ENCODE results near the gene PPP1R15B. TPM values are rescaled to one million over a fixed set of nuclear protein-coding genes. Genes with fewer than 3 reads are reported as not detected.

PPP1R15B gene
- total RNA-seq, 1 donor: 49.7 TPM

- H3K4me3 ChIP-seq (ENCODE audit: low read depth, low read length): no peak overlapping the region
- no peak for DNase-seq (ENCODE audit: low read depth)
- TF ChIP-seq, protein P1, sequence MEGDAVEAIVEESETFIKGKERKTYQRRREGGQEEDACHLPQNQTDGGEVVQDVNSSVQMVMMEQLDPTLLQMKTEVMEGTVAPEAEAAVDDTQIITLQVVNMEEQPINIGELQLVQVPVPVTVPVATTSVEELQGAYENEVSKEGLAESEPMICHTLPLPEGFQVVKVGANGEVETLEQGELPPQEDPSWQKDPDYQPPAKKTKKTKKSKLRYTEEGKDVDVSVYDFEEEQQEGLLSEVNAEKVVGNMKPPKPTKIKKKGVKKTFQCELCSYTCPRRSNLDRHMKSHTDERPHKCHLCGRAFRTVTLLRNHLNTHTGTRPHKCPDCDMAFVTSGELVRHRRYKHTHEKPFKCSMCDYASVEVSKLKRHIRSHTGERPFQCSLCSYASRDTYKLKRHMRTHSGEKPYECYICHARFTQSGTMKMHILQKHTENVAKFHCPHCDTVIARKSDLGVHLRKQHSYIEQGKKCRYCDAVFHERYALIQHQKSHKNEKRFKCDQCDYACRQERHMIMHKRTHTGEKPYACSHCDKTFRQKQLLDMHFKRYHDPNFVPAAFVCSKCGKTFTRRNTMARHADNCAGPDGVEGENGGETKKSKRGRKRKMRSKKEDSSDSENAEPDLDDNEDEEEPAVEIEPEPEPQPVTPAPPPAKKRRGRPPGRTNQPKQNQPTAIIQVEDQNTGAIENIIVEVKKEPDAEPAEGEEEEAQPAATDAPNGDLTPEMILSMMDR (IDR thresholded peaks at IDR 0.05; ENCODE audit: insufficient read depth, low read depth, low read length): no peak
Observed at GRCh38 chr1:204455063-204455830, 43.6 kb upstream of the PPP1R15B start.

DNA sequence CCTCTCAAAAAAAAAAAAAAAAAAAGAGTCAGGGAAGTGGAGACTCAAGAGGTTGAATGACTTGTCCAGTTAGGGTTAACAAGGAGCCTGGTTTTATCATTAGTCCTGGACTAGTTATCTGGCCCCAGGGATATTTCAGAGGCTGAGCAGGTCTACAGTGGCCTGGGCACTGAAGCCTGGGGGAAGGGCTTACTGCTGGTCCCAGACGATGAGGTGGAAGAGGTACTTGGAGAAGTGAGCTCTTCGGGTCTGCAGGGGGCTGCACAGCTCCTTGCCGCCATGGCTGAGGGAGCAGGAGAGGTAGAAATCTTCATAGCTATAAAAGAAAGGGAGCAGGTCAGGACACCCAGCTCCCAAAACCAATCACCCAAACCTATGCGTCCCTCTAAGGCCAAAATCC is 42.9 kb upstream of the PPP1R15B start:
- DNase-seq (ENCODE audit: low read depth): no peak
- no peak overlapping the region for H3K4me3 ChIP-seq (ENCODE audit: low read depth, low read length)
- TF ChIP-seq, protein P1 (IDR thresholded peaks at IDR 0.05; ENCODE audit: insufficient read depth, low read depth, low read length): no peak

DNA sequence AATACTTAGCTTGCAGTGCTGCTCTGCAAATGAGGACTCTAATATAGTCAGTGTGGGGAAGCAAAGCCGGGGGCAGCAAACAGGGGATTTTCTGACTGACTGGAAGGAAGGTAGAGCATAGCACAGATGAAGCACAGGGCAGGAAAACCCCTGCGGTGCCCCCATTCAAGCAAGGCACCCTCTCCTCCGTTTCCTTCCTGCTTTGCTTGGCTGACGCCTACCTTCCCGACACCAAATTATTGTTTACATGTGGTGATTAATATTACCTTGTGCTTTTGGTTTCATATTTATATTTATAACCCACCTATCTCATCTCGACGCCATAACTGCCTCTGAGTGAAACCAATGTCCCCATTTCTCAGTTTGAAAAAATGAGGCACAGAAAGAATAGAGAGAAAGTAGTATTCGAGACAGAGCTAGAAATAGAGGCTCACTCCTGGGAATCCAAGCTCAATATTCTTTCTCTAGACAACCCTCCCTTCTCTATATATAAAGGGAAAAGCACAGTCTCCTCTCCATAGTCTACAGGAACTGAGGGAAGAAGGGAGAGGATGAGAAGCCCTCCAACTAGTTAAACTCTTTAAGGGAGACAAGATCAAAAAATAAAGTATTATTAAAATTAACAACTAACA is 41.6 kb upstream of the PPP1R15B start:
- H3K4me3 ChIP-seq (ENCODE audit: low read depth, low read length): no peak overlapping the region
- TF ChIP-seq, protein P1 (IDR thresholded peaks at IDR 0.05; ENCODE audit: insufficient read depth, low read depth, low read length): no peak

GRCh38 chr1:204451352-204452124 is 39.9 kb upstream of the PPP1R15B start:
- DNase-seq (ENCODE audit: low read depth): no peak
- TF ChIP-seq, protein P1 (IDR thresholded peaks at IDR 0.05; ENCODE audit: insufficient read depth, low read depth, low read length): no peak

More for the DNA sequence above, 41.6 kb upstream of the PPP1R15B start:
- DNase-seq (ENCODE audit: low read depth): no peak

GRCh38 chr1:204450461-204451257 is 39.0 kb upstream of the PPP1R15B start:
- TF ChIP-seq, protein P1 (IDR thresholded peaks at IDR 0.05; ENCODE audit: insufficient read depth, low read depth, low read length): no peak
- no peak for DNase-seq (ENCODE audit: low read depth)
- H3K4me3 ChIP-seq (ENCODE audit: low read depth, low read length): no peak overlapping the region

More at GRCh38 chr1:204451352-204452124, 39.9 kb upstream of the PPP1R15B start:
- no peak overlapping the region for H3K4me3 ChIP-seq (ENCODE audit: low read depth, low read length)

GRCh38 chr1:204449678-204450280 is 38.2 kb upstream of the PPP1R15B start:
- no peak overlapping the region for H3K4me3 ChIP-seq (ENCODE audit: low read depth, low read length)

More at GRCh38 chr1:204449678-204450280, 38.2 kb upstream of the PPP1R15B start:
- TF ChIP-seq, protein P1 (IDR thresholded peaks at IDR 0.05; ENCODE audit: insufficient read depth, low read depth, low read length): no peak
- DNase-seq (ENCODE audit: low read depth): no peak

Measured in fibroblast of villous mesenchyme (primary cell).